ENCODE measurements around the gene SLC9A9. TPM values are rescaled to one million over a fixed set of nuclear protein-coding genes. Genes with fewer than 3 reads are reported as not detected.
"Not testable (repeated sequence)": the region's sequence is repeated elsewhere in the genome, so short reads cannot be mapped to it uniquely, and the experiment has no call there.

Gene SLC9A9
- 0.45 and 0.64 TPM in 2 replicates for total RNA-seq (2014; rRNA removed; shearing (Covaris generic))
- 0.44 TPM in 1 of 2 replicates, not detected in the other for polyA plus RNA-seq (2015; cell fraction: cytosol; rRNA removed)
- polyA plus RNA-seq (2015; cell fraction: nucleus; rRNA removed), result 0.22 and 1.2 TPM in 2 replicates

- peak; percentile 35 for DNase-seq (ENCODE audit: low read depth, low spot score)
- in situ Hi-C loops (cut with HindIII; ENCODE audit: low pct_unique_long_range_greater_than_20kb, low sequenced_read_pairs), result no loop called here
Observed at GRCh38 chr3:143847787-143848631, at the start of gene SLC9A9. Gene SLC9A9 (minus strand): TSS chr3:143848468. CDS start chr3:143848322, 146 bp downstream.

DNA sequence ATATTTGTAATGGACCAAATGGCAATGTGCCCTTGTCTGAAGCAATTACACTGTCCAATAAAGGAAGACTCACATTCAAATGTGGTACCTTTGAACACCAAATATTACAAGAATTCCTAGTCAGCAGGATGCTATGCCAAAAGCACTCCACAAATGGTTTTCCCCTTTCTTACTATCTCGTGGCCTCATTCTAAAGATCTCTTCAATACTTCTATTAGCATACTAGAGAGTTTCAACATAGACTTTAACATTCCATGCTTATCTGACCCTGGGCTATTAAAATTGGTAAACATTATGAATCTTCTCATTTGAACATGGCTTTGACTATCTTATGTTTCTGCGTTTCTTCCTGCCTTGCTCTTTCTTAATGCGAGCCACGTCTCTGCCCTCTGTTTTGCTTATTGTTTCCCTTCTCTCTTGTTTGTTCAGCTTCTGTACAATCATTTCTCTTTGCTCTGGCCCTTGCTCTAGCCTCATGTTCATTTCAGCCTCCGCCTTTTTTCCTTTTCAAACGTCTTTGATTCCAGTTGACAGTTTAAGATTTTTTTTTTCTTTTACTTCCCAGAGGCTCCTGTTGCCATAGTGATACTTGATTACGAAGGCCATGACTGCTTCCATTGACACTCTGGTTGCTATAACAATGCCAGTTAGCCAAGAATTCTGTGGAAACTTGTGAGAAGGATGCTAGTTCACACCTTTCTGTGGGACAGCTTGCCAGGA lies 49.5 kb upstream of the SLC9A9 start:
- no peak for DNase-seq (ENCODE audit: low read depth, low spot score)
- in situ Hi-C loops (cut with HindIII; ENCODE audit: low pct_unique_long_range_greater_than_20kb, low sequenced_read_pairs), result no loop called here

GRCh38 chr3:143896486-143896885 lies 48.2 kb upstream of the SLC9A9 start:
- in situ Hi-C loops (cut with HindIII; ENCODE audit: low pct_unique_long_range_greater_than_20kb, low sequenced_read_pairs), result no loop called here
- DNase-seq (ENCODE audit: low read depth, low spot score), result no peak

DNA sequence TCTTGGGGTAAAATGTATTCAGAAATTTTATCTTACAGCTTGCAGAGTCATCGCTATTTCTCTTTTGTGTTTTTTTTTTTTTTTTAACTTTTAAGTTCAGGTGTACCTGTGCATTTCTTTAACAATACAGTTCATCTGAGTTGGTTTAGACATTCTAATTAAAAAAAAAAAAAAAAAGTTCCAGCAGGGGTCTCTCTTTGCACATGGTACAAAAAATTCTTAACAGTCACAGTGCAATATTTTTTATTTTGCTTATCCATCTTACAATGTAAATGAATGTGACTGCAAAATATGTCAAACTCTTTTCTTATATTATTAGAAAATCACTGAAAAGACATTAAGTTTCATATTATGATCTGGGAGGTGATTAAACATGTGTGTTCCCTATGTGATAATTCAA lies 47.5 kb upstream of the SLC9A9 start:
- peak; percentile 28 for DNase-seq (ENCODE audit: low read depth, low spot score)
- in situ Hi-C loops (cut with HindIII; ENCODE audit: low pct_unique_long_range_greater_than_20kb, low sequenced_read_pairs), result no loop called here

- in situ Hi-C loops (cut with HindIII; ENCODE audit: low pct_unique_long_range_greater_than_20kb, low sequenced_read_pairs), result no loop called here
- DNase-seq (ENCODE audit: low read depth, low spot score), result no peak
Observed at GRCh38 chr3:143888846-143889245, 40.6 kb upstream of the SLC9A9 start.

DNA sequence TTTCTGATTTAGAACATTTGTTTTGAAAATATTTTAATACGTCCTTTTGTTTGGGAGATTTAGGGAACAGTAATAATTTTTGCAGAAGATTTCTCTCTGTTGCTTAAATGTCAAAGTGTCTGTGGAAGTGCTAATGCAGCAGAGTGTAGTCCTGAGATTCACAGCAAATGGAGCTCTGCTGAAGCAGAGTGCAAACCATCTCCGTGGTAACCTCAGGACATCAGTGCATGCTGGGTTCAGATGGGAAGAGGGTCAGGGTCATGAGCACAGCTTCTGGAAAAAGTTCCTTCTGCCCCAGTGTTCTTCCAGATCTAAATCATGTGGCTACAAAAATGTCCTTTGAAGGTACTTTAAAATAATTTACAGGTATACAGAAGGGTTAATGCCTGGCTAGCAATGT lies 39.9 kb upstream of the SLC9A9 start:
- in situ Hi-C loops (cut with HindIII; ENCODE audit: low pct_unique_long_range_greater_than_20kb, low sequenced_read_pairs), result no loop called here
- no peak for DNase-seq (ENCODE audit: low read depth, low spot score)

DNA sequence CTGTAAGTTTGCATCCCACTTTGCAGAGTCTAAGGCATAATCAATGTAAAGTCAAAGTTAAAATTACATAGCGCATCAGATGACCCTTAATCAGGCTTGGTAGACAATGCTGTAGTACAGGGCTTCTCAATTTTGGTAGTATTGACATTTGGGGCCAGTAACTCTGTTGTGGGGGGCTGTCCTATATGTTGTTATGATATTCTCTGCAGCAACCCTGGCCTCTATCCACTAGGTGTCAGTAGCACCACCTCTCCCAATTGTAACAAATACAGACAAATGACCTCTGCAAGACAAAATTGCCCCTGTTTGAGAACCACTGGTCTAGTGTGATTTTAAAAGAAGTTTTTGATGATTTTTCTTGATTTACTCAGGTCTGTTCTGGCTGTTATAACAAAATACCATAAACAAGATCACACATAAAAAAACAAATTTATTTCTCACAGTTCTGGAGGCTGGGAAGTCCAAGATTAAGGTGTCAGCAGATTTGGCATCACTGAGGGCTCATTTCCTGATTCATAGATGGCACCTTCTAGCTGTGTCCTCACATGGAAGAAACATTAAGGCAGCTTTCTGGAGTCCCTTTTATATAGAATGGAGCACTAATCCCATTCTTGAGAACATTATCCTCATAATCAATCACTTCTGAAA lies 37.6 kb upstream of the SLC9A9 start:
- in situ Hi-C loops (cut with HindIII; ENCODE audit: low pct_unique_long_range_greater_than_20kb, low sequenced_read_pairs), result no loop called here

DNA sequence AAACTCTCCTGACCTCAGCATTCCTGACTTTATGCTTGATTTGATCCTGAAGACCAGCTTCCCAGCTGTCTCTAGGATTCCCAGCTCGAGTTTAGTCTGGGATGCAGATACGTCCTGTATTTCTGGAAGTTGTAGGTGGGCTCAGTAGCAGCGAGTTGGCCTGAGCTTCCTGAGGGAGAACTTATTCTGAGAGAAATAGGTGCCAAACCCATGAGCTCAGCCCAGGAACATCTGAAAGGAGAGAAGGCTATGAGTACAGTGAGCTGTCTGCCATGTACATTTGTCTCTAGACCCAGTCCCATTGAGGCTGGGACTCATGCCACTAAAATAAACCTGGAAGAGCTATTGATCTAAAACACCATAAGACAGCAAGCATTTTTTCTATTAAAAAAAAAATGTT lies 36.6 kb upstream of the SLC9A9 start:
- in situ Hi-C loops (cut with HindIII; ENCODE audit: low pct_unique_long_range_greater_than_20kb, low sequenced_read_pairs), result no loop called here
- no peak for DNase-seq (ENCODE audit: low read depth, low spot score)

More for the DNA sequence above, 37.6 kb upstream of the SLC9A9 start:
- DNase-seq (ENCODE audit: low read depth, low spot score), result peak; percentile 73

- in situ Hi-C loops (cut with HindIII; ENCODE audit: low pct_unique_long_range_greater_than_20kb, low sequenced_read_pairs), result no loop called here
- DNase-seq (ENCODE audit: low read depth, low spot score), result no peak
Observed at GRCh38 chr3:143883151-143883550, 34.9 kb upstream of the SLC9A9 start.

DNA sequence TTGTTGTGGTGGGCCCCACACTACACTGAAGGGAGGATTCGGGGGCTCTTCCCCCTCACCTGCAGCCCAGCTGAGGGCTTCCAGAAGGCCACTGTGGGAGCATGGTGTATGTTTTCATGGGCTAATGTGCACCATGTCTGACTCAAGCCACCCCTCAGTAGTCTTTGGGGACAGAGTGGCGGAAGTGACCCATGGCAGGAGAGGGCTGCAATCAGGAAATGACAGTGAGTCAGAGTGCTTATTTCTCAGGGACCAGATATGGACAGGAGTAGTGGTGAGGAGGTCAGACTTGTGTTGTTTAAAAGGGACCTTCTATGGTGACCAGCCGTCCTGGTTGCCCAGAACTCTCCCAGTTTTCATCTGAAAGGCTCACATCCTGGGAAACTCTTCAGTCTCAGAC lies 32.8 kb upstream of the SLC9A9 start:
- in situ Hi-C loops (cut with HindIII; ENCODE audit: low pct_unique_long_range_greater_than_20kb, low sequenced_read_pairs), result no loop called here
- DNase-seq (ENCODE audit: low read depth, low spot score), result no peak

- in situ Hi-C loops (cut with HindIII; ENCODE audit: low pct_unique_long_range_greater_than_20kb, low sequenced_read_pairs), result no loop called here
- no peak for DNase-seq (ENCODE audit: low read depth, low spot score)
Observed at GRCh38 chr3:143875546-143875945, 27.3 kb upstream of the SLC9A9 start.

DNA sequence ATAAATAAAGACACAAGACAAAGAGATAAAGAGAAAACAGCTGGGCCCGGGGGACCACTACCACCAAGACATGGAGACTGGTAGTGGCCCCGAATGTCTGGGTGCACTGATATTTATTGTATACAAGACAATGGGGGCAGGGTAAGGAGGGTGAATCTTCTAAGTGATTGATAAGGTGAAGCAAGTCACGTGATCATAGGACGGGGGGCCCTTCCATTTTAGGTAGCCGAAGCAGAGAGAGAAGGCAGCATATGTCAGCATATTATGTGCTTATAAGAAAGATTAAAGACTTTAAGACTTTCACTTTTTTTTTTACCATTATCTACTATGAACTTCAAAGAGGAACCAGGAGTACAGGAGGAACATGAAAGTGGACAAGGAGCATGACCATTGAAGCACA lies 25.3 kb upstream of the SLC9A9 start:
- DNase-seq (ENCODE audit: low read depth, low spot score); in situ Hi-C loops (cut with HindIII; ENCODE audit: low pct_unique_long_range_greater_than_20kb, low sequenced_read_pairs): not testable (repeated sequence)

- no peak for DNase-seq (ENCODE audit: low read depth, low spot score)
- in situ Hi-C loops (cut with HindIII; ENCODE audit: low pct_unique_long_range_greater_than_20kb, low sequenced_read_pairs), result no loop called here
Observed at GRCh38 chr3:143865302-143865701, 17.0 kb upstream of the SLC9A9 start.

GRCh38 chr3:143859465-143860203 lies 11.4 kb upstream of the SLC9A9 start:
- in situ Hi-C loops (cut with HindIII; ENCODE audit: low pct_unique_long_range_greater_than_20kb, low sequenced_read_pairs), result no loop called here
- no peak for DNase-seq (ENCODE audit: low read depth, low spot score)

GRCh38 chr3:143856252-143856970 lies 8.1 kb upstream of the SLC9A9 start:
- in situ Hi-C loops (cut with HindIII; ENCODE audit: low pct_unique_long_range_greater_than_20kb, low sequenced_read_pairs), result no loop called here

DNA sequence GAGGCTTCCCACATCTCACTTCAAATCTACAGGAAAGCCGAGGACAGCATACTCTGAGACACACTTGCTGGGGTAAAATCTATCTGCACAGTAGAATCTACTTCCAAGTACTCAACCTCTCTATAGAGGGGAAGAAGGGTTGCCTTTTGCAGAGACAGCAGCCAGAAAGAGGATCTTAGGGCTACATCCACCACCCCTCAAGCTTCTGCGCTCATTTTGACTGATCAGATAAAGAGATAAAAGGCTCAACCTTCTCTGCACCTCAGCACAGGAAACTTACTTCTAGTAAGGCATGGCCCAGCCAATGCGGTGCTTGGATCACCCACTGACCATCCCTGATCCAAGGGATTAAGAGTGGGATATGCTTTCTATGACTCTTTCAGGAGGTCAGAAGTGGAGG lies 6.9 kb upstream of the SLC9A9 start:
- no peak for DNase-seq (ENCODE audit: low read depth, low spot score)
- in situ Hi-C loops (cut with HindIII; ENCODE audit: low pct_unique_long_range_greater_than_20kb, low sequenced_read_pairs), result no loop called here

More at GRCh38 chr3:143856252-143856970, 8.1 kb upstream of the SLC9A9 start:
- no peak for DNase-seq (ENCODE audit: low read depth, low spot score)
